Prostate gland (tissue), 2 donors: Measurements from ENCODE around the gene CENPV. TPM values are rescaled to one million over a fixed set of nuclear protein-coding genes. Genes with fewer than 3 reads are reported as not detected.
"Not testable (repeated sequence)": the region's sequence is repeated elsewhere in the genome, so short reads cannot be mapped to it uniquely, and the experiment has no call there.

Experiments
- DNase-seq: peaks from one replicate; pipeline ENCODE4 v3.0.0-alpha.2; 2019; ENCODE audit warnings: low spot score
- H3K27ac ChIP-seq, 2 donors: fragments of 200-600 bp; sonication (generic); 2 replicates each; pipeline ENCODE4 v1.5.1; 2017 to 2019
- H3K27me3 ChIP-seq: fragments of 200-600 bp; sonication (generic); replicated peaks from 2 replicates; pipeline ENCODE4 v1.5.1; 2019; ENCODE audit not compliant: insufficient read depth
- H3K36me3 ChIP-seq, 2 donors: fragments of 200-600 bp; sonication (generic); 1 replicate in 1 of 2; 2 replicates in 1 of 2; pipeline versions ENCODE4 v1.5.1 to v1.8.1; 2017 to 2019
- H3K4me1 ChIP-seq: fragments of 200-600 bp; sonication (generic); replicated peaks from 2 replicates; pipeline ENCODE4 v1.5.1; 2019
- H3K4me3 ChIP-seq, 2 donors: fragments of 200-600 bp; sonication (generic); 2 replicates each; pipeline ENCODE4 v1.5.1; 2017 to 2019
- H3K9me3 ChIP-seq: fragments of 200-600 bp; sonication (generic); 2 replicates; pipeline ENCODE4 v1.5.1; 2017
- POLR2A ChIP-seq: fragments of 450-650 bp; IDR thresholded peaks from one replicate; pipeline ENCODE4 v1.6.1; 2016; ENCODE audit warnings: antibody characterized with exemption, mild to moderate bottlenecking
- POLR2AphosphoS5 ChIP-seq: sonication (generic); formaldehyde crosslinking; IDR thresholded peaks from one replicate; pipeline ENCODE4 v1.6.1; 2017; ENCODE audit warnings: antibody characterized with exemption
- WGBS: methylation state at CpG from one replicate; pipeline ENCODE4 v1.1.5; 2018; 5-methylcytosine and 5-hydroxymethylcytosine counted together
- intact Hi-C: fragments of 100-400 bp; cut with DNase I; formaldehyde crosslinking; loops from one replicate; pipeline ENCODE4 v1.14.2; 2022
- total RNA-seq, 2 donors: library from RNA; depleted of rRNA; stranded (reverse); fragments of >200 nt; gene quantifications; one replicate each; pipeline ENCODE4 v1.1.0, GENCODE V29; 2016
- TF ChIP-seq, protein P1 (sequence below), 4 experiments: fragments of 200-600 bp in 2 of 4; fragments of 450-650 bp in 2 of 4; sonication (generic) in 2 of 4; IDR thresholded peaks; 1 replicate in 3 of 4; 2 replicates in 1 of 4; pipeline ENCODE4 v1.5.1; 2016 to 2019; ENCODE audit warnings: antibody characterized with exemption in 4 of 4, mild to moderate bottlenecking in 2 of 4, moderate library complexity in 2 of 4

Gene CENPV
- total RNA-seq, 2 donors from 2014 or later = 29.8 to 71.5 TPM

GRCh38 chr17:16314859-16315258 lies 38.4 kb downstream of the CENPV start:
- DNase-seq = no peak
- WGBS = 81% methylated on average over 3 of the region's 3 CpGs
- Histone ChIP-seq H3K36me3 (no peaks in the 10 kb centered on the region), H3K4me3 (no peak overlapping the region), H3K27me3 (no peaks in the 10 kb centered on the region), H3K9me3 (no peaks in the 10 kb centered on the region), H3K27ac (no peak overlapping the region), H3K4me1 (no peaks in the 10 kb centered on the region)
- no peak for TF ChIP-seq POLR2AphosphoS5
- TF ChIP-seq POLR2A = no peak
- TF ChIP-seq, protein P1, sequence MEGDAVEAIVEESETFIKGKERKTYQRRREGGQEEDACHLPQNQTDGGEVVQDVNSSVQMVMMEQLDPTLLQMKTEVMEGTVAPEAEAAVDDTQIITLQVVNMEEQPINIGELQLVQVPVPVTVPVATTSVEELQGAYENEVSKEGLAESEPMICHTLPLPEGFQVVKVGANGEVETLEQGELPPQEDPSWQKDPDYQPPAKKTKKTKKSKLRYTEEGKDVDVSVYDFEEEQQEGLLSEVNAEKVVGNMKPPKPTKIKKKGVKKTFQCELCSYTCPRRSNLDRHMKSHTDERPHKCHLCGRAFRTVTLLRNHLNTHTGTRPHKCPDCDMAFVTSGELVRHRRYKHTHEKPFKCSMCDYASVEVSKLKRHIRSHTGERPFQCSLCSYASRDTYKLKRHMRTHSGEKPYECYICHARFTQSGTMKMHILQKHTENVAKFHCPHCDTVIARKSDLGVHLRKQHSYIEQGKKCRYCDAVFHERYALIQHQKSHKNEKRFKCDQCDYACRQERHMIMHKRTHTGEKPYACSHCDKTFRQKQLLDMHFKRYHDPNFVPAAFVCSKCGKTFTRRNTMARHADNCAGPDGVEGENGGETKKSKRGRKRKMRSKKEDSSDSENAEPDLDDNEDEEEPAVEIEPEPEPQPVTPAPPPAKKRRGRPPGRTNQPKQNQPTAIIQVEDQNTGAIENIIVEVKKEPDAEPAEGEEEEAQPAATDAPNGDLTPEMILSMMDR (IDR thresholded peaks at IDR 0.05) = no peak
- intact Hi-C loops = no loop called here

- intact Hi-C loops = no loop called here
- no peaks in the 10 kb centered on the region for H3K27me3 ChIP-seq
- H3K27ac ChIP-seq = no peak overlapping the region
- TF ChIP-seq, protein P1 (IDR thresholded peaks at IDR 0.05) = no peak
- no peak for TF ChIP-seq POLR2A
- no peak for TF ChIP-seq POLR2AphosphoS5
- H3K4me3 ChIP-seq = no peak overlapping the region
- DNase-seq = no peak
- no peaks in the 10 kb centered on the region for H3K9me3 ChIP-seq
- H3K36me3 ChIP-seq = no peaks in the 10 kb centered on the region
- no peaks in the 10 kb centered on the region for H3K4me1 ChIP-seq
Observed at GRCh38 chr17:16314189-16314588, 39.1 kb downstream of the CENPV start.

DNA sequence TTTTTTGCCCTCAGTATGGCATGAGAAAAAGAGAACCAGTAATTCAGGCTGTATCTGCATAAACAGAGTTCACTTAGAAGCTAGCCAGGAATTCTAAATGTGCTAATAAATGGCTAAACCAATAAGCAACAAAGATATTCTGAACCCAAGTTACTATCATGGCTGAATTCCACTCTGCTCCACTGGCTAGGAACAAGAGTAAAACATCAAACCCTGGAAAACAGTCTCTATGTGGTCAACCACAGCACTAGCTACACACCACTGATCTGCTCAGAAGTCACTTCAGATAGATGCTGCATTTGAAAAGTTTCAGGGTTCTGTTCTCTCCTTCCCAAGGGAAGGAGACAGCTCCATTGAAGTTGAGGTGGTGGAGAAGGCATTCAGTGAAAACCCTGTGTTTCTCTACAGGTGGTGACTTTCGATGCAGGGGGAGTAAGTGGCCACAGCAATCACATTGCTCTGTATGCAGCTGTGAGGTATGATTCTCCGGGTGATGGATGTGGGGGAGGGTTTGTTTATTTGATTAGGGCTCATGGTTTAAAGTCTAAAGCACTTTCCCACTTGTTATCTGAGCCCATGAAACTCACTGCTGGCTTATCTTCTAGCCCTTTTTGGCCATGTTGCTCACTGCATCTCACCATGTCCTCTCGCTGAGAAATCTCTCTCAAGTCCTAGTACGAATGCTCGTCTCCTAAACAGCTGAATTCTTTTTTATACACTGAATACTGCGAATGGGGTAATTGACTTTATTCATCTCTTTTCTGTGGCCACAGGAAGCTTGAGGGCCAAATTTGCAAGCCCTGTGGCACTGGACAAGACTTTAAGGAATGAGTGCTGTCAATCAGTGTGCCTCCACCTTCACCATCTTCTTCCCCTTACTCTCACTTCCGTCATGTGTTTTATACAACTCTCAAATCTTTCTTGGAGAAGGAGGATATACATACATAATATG lies 39.9 kb downstream of the CENPV start:
- H3K27ac ChIP-seq = no peak overlapping the region
- 80% methylated on average over 7 of the region's 7 CpGs for WGBS

GRCh38 chr17:16312061-16312460 lies 41.2 kb downstream of the CENPV start:
- WGBS = 96% methylated on average over 30 of the region's 34 CpGs
- H3K4me3 ChIP-seq, DNase-seq, H3K4me1 ChIP-seq, H3K36me3 ChIP-seq, H3K27ac ChIP-seq, intact Hi-C loops, H3K9me3 ChIP-seq, H3K27me3 ChIP-seq: not testable (repeated sequence)

More for the DNA sequence above, 39.9 kb downstream of the CENPV start:
- intact Hi-C loops = no loop called here
- Histone ChIP-seq H3K4me3 (no peak overlapping the region), H3K9me3 (no peaks in the 10 kb centered on the region), H3K27me3 (no peaks in the 10 kb centered on the region), H3K36me3 (no peaks in the 10 kb centered on the region), H3K4me1 (no peaks in the 10 kb centered on the region)
- DNase-seq = no peak
- TF ChIP-seq, protein P1 (IDR thresholded peaks at IDR 0.05) = no peak
- TF ChIP-seq POLR2AphosphoS5 (no peak), POLR2A (no peak)

DNA sequence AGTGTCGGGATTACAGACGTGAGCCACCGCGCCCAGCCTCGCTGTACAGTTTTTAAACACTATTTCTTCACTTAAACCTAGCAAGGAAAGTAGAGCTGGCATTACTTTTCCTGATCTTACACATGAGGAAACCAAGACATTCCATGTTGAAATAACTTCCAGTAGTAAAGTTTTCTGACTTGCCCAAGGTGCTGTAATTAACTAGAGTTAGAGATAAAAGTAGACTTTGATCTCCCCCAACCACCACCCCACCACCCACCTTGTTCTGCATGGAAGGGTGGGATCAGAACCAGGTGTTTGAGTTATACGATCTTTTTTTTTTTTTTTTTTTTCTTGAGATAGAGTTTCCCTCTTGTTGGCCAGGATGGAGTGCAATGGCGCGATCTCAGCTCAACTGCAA lies 47.1 kb downstream of the CENPV start:
- Histone ChIP-seq H3K9me3 (no peaks in the 10 kb centered on the region), H3K36me3 (no peaks in the 10 kb centered on the region), H3K4me1 (no peaks in the 10 kb centered on the region), H3K4me3 (no peak overlapping the region), H3K27me3 (no peaks in the 10 kb centered on the region), H3K27ac (no peak overlapping the region)
- no peak for DNase-seq
- no peak for TF ChIP-seq POLR2A
- no peak for TF ChIP-seq POLR2AphosphoS5
- TF ChIP-seq, protein P1 (IDR thresholded peaks at IDR 0.05) = no peak
- WGBS = 93% methylated on average over 8 of the region's 8 CpGs
- intact Hi-C loops = no loop called here
